Measurements from ENCODE around the gene NOP53.

DNA sequence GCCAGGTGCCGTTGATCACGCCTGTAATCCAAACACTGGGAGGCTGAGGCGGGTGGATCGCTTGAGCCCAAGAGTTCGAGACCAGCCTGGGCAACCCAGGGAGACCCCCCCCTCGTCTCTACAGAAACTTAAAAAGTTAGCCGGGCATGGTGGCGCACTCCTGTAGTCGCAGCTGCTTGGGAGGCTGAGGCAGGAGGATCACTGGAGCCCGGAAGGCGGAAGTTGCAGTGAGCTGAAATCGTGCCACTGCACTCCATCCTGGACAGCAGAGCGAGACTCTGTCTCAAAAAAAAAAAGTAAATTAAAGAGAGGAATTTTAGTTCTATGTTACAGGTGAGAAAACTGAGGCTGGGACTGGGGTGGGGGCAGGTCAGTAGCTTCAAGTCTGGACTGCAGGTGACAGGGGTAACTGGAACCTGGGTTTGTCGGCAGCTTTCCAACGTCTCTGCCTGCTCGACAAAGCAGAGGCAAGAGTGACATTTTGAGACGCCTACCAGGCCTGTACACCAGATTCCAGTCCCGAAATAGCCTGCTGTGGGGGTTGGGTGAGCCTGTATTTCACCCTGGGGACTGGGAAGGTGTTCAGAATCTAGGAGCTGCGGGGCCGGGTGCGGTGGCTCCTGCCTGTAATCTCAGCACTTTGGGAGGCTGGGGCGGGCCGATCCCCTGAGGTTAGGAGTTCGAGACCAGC is 34.3 kb downstream of the NOP53 start:
- TF ChIP-seq, protein P1, sequence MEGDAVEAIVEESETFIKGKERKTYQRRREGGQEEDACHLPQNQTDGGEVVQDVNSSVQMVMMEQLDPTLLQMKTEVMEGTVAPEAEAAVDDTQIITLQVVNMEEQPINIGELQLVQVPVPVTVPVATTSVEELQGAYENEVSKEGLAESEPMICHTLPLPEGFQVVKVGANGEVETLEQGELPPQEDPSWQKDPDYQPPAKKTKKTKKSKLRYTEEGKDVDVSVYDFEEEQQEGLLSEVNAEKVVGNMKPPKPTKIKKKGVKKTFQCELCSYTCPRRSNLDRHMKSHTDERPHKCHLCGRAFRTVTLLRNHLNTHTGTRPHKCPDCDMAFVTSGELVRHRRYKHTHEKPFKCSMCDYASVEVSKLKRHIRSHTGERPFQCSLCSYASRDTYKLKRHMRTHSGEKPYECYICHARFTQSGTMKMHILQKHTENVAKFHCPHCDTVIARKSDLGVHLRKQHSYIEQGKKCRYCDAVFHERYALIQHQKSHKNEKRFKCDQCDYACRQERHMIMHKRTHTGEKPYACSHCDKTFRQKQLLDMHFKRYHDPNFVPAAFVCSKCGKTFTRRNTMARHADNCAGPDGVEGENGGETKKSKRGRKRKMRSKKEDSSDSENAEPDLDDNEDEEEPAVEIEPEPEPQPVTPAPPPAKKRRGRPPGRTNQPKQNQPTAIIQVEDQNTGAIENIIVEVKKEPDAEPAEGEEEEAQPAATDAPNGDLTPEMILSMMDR (IDR thresholded peaks at IDR 0.05; ENCODE audit: control extremely low read depth in 1 of 3, insufficient read depth in 1 of 3, low read depth in 1 of 3, low read length in 3 of 3) = no peak
- no peak for TF ChIP-seq BACH1 (IDR thresholded peaks at IDR 0.05; ENCODE audit: low read length)
- TF ChIP-seq, protein P2, sequence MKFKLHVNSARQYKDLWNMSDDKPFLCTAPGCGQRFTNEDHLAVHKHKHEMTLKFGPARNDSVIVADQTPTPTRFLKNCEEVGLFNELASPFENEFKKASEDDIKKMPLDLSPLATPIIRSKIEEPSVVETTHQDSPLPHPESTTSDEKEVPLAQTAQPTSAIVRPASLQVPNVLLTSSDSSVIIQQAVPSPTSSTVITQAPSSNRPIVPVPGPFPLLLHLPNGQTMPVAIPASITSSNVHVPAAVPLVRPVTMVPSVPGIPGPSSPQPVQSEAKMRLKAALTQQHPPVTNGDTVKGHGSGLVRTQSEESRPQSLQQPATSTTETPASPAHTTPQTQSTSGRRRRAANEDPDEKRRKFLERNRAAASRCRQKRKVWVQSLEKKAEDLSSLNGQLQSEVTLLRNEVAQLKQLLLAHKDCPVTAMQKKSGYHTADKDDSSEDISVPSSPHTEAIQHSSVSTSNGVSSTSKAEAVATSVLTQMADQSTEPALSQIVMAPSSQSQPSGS (IDR thresholded peaks at IDR 0.05; ENCODE audit: low read length) = no peak
